GM19351 (cell line): ENCODE measurements around the gene NBR1.
"Not testable (repeated sequence)": the region's sequence is repeated elsewhere in the genome, so short reads cannot be mapped to it uniquely, and the experiment has no call there.

Experiments
- ATAC-seq: cut with Tn5 transposase; IDR thresholded peaks from one replicate; pipeline ENCODE4 v1.9.1; 2021; ENCODE audit warnings: mild to moderate bottlenecking, moderate library complexity; ENCODE audit not compliant: unreplicated experiment

NBR1 gene

DNA sequence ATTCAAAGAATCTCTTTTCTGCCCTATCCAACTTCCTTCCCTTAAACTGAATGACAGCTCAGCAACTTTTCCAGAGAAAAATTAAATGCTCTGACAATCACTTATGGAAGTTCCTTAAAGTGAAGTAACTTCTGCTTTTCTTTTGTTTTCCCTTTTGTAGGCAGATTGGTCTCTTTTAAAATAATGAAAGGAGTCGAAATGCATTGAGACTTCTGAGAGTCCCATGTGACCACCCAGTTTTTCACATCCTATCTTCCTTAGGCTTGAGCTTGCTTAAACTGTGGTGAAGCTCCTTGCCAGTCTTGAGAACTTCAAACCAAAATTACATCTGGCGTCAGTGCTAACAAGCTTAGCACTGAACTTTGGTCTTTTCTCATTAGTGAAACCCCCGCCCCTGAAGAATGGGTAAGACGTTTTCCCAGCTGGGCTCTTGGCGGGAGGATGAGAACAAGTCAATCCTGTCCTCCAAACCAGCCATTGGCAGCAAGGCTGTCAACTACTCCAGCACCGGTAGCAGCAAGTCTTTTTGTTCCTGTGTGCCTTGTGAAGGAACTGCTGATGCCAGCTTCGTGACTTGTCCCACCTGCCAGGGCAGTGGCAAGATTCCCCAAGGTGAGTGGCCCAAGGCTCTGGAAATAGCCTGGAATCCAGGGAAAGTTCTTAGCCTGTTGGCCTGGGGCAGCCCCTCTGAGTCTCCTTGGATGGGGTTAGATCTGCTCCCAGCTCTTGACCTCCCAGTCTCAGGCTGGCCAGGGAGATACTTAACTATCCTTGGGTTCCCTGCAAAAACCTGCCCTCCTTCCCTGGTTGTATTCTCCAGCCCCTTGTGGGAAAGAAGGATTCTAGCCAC, 41.9 kb downstream of the NBR1 start:
- no peak for ATAC-seq

DNA sequence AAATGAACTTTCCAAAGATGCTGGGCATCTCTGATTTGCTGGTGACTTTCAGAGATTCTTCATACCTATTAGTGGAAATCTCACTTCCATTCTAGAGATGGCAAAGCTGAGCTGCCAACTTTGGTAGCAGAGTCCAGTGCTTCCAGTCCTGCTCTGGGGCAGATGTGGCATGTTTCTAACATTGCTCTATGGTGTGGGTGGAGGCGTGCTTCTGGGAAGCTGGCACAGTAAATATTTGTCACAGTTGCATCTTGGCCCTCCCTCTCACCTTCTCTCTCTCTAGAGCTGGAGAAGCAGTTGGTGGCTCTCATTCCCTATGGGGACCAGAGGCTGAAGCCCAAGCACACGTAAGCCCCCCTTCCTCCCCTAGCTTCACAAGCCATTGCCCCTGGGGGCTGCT, 42.5 kb downstream of the NBR1 start:
- no peak for ATAC-seq

DNA sequence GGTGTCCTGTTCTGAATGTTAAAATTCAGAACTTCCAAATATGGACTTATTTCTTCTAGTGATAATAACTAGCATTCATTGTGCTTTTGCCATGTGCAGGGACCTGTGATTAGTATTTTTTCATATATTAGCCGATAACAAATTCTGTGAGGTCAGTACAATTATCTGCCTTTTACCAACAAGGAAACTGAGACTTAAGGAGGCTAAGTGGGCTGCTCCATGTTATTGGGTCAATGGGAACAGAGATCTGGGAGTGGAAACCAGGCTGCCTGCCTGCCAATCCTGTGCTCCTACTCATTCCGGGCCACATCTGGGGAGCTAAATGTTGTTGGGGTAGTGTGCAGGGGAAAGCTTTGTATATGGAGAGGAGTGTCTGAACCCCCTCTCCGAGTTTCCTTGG, 44.3 kb downstream of the NBR1 start:
- no peak for ATAC-seq

DNA sequence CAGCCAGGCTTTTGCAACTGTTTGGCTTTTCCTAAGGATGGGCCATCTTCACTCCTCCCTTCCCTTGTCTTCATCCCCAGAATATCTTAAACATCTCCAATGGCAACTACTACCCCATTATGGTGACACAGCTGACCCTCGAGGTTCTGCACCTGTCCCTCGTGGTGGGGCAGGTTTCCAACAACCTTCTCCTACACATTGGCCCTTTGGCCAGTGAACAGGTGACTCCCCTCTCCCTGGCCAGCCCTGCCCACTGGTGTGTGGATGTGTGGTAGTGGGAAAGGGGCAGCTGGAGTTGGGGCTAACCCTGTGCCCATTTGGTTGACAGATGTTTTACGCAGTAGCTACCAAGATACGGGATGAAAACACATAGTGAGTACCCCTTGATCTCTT, 45.4 kb downstream of the NBR1 start:
- no peak for ATAC-seq

DNA sequence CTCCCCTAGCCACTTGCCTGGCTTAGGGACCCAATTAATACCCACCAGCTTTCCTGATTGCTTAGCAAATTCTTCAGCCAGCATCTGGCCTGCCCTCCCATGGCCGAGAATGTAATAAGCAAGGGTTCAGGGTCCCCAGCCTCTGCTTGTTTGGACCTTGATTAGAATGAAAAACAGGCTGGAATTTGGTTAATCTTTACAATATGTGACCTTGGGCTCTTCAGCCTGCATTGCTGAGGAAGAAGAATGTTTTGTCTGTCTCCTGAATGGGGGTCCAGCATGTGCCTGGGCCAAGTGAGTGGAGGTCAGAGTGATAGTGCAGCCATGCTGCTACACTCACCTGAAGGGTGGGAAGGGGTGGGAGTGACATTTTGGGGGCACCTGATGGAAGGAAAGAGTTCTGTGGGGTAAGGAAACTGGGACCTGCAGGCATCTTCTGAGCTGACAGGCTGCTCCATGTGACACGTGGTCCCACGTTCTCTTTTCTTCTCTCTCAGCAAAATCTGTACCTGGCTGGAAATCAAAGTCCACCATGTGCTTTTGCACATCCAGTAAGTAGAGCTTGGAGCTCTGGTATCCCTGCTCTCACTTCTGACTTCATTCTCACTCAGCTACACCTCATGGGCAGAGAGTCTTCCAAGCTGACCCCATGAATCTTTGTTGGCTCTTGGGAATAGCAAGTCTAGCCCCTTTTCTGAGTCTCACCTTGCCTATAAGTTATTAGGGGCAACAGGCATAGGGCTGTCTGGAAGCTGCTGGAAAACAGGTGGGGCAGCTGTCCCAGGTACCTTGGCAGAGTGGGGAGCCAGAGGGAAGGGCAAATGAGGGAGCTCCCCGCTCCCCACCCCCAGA, 46.0 kb downstream of the NBR1 start:
- no peak for ATAC-seq

DNA sequence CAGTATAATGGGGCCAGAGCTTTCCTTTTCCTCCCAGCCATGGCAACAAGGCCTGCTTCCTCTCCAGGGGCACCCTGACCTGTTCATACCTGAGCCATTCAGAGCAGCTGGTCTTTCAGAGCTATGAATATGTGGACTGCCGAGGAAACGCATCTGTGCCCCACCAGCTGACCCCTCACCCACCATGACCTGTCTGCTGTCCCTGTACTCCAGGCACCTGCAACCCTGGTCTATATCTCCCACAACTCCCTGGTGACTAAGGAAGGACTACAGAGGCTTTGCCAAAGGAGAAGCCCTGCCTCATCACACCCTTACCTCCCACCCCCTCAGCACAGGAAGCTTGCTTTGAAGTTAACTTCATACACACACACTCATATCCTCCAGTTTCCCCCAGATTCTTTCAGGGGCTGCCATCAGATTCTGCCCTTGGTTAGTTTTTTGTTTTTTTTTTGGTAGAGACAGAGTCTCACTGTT, 46.6 kb downstream of the NBR1 start:
- no peak for ATAC-seq

DNA sequence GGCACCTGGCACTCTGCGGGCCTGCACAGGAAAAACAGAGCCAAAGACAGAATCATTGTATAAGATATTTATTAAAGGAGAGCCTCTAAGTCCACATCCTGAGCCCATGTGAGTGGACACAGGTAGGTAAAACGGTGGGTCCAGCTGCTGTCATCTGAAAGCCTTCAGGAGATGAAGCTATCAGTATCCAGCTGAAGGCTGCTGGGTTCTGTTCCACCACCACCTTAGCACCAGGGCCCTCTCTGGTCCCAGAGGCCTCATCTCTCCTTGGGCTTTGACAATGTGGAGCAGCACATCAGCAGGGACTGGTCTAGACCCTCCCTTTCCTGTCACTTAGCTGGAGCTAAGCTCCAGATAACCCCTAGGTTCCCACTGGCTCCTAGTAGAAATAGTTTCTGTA, 48.0 kb downstream of the NBR1 start:
- no peak for ATAC-seq

DNA sequence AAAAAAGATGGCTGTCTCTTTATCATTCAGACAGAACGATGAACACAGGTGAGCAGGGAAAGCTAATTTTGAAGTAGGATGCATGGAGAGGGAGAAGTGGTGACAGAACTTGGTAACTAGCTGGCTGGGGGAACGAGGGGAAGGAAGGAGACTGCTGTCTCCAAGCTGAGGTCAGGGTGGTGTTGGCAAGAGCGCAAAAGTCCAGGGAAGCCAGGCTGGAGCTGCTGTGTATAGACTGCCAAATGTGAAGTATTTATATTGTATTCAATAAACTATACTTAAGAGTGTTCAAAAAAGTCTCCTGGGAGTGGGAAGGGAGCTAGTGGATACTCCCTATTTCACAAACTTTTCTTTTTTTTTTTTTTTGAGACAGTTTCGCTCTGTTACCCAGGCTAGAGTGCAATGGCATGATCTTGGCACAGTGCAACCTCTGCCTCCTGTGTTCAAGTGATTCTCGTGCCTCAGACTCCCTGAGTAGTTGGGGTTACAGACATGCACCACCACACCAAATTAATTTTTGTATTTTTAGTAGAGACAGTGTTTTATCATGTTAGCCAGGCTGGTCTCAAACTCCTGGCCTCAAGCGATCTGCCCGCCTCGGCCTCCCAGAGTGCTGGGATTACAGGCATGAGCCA, 48.8 kb downstream of the NBR1 start:
- no peak for ATAC-seq

DNA sequence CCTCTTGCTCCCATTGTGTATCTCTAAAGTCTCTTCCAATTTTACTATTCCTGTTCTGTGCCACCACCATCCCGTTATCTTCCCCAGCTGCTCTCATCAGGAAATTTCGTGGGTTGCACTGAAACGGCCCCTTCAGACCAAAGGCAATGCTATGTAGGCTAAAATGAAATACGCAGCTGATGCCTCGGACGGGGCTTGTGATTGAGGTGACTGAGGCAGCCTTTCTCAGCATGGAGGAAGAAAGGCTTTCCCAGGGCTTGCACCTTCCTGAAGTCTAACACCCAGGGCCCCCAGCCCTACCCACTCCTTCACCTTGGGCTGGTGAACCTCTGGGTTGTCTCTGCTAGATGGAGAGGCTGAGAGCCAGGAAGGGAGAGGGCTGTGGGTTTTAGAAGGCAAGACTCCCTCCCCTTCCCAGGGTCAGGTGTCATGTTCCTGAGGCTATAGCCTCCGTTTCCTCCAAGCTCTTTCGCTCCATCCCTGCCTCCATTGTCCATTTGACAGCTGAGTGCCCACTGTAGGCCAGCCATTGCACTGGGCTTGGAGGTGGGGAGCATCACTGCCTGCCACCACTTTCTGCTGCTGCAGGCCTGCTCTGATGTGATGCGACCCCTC, 49.6 kb downstream of the NBR1 start:
- ATAC-seq, result no peak

DNA sequence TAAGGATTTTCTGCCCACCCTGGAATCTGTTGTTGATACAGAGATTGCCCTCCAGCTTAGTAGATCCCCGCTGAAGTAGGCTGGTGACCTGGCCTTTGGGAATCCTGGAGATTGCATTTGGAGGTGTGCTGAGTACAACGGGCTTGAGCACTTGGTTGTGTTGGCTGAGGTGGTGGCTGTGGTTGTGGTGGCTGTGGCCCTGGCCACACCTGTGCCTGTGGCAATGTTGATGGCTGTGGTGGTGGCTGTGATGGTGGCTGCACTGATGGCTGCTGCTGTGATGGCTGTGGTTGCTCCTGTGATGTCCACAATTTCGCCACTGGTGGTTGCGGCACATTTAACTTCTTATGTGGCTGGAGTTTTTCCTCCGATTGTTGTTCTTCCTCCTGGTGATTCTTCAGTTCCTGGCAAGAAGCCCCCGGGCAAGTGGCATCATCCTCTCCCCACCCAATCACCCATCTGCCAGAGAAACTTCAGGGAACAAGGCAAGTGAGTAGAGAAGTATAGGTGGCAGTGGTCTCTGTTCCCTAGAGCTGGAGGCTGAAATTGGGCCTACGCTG, 53.2 kb downstream of the NBR1 start:
- no peak for ATAC-seq

DNA sequence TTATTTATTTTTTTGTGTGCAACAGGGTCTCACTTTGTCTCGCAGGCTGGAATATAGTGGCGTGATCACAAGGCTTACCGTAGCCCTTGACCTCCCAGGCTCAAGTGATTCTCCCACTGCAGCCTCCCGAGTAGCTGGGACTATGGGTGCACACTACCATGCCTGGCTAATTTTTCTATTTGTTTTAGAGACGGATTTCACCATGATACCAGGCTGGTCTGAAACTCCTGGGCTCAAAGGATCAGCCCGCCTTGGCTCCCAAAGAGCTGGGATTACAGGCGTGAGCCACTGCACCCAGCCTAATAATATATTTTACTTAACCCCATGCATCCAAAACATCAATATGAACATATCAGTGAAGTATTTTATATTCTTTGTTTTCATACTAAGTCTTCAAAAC, 55.4 kb downstream of the NBR1 start:
- no peak for ATAC-seq

DNA sequence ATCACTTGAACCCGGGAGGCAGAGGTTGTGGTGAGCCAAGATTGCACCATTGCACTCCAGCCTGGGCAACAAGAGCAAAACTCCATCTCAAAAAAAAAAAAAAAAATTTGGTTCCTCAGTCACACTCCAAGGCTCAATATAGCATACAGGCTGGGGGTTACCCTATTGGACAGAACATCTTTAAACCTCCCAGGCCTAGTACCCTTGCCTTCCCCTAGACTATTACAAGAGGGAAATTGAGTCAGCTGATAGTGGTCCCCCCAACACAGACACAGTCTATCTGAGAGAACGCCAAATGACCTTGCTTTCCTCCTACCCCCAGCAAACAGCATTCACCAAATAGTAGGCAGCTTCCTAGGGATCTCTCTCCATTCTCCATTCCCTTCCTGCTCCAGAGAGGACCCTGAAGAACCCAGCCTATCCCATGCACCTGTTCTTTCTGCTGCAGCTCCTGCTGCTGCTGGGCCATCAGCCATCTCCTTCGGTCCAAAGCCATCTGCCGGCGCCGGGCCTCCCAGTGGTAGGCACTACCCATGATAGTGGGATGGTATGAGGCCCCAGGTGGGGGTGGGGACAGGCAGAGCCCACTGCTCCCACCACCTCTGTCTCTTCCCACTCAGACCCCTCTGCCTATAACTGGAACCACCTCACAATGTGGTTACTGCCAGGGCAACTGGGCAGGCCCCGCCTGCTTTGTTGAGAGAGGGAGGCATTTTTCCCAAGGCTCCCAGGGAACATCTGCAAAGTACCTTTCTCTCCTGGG, 57.2 kb downstream of the NBR1 start, which contains the start of gene CCDC200:
TSS of gene CCDC200 (minus strand) at position 604 of the 763 bp plus-strand sequence. CDS start at position 535, 69 bp downstream.
- not testable (repeated sequence) for ATAC-seq

DNA sequence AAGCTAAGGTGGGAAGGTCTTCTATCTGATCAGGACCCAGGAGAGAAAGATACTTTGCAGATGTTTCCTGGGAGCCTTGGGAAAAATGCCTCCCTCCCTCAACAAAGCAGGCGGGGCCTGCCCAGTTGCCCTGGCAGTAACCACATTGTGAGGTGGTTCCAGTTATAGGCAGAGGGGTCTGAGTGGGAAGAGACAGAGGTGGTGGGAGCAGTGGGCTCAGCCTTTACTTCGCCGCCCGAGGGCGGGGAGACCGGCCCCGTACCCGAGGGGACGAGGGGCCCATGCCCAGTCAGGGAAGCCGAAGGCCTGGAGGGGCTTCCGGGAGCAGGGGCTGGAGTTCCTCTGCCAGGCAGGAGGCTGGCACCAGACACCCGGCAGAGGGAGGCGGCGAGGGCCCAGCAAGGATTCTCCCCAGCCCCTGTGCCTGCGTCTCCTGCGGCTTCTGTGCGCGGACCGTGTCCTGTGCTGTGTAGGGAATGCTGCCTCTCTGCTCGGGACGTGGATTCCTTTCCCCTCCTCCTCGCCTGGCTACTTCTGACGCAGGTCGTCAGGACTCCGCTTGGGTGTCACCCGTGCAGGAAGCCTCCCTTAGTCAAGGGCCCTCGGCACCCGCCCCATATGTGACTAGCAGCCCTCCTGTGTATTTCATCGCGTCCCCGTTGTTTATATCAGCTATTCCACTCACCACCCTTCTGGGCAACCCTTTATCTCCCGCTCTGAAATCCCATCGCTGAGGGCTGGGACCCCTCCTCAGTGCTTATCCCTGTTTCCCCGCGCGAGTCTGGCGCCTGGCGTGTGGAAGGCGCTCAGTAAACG, 60.4 kb downstream of the NBR1 start:
- ATAC-seq, result not testable (repeated sequence)

DNA sequence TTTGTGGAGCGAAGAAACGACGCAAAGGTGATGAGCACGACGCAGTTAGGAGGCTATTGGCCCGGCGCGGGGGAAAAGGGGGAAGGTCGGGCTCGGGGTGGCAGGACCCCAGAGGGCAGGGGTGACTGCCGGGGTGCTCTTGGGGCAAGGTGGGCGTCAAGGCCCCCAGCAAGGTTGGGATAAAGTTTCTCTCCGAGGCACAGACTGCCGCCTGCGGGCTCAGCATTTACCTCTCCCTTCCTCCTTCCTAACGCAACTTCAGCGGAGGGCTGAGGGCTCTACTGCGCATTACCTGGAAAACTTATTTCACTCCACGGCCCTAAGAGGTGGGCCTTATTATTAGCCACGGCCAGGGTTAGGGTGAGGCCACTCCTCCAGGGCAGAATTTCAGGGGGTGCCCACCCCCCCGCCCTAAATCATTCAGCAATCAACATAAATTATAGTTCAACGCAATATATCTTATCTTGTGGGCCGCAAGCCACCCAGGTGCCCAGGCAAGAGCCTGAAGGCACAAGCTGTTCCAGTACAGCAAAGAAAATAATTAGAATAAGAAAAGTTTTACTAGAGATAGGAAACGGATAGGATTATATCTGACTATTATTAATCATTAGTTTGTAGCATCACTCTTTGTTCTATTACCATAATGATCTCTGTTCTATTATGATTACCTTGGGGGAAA, 61.1 kb downstream of the NBR1 start:
- ATAC-seq, result not testable (repeated sequence)

DNA sequence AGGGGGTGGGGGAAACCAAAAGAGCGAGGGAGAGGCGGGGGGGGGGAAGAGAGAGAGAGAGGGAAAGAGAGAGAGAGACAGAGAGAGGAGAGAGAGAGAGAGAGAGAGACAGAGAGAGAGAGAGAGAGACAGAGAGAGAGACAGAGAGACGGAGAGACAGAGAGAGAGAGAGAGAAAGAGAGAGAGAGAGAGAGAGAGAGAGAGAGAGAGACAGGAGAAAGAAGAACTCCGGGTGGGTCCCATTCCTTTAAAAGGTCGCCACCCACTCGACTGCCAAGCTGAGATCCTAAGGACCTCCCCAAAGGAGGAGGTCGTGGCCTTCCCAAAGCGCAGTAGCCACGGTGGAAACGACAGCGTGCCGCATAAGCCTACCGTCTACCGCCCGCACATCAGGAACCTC, 62.2 kb downstream of the NBR1 start:
- ATAC-seq, result not testable (repeated sequence)

DNA sequence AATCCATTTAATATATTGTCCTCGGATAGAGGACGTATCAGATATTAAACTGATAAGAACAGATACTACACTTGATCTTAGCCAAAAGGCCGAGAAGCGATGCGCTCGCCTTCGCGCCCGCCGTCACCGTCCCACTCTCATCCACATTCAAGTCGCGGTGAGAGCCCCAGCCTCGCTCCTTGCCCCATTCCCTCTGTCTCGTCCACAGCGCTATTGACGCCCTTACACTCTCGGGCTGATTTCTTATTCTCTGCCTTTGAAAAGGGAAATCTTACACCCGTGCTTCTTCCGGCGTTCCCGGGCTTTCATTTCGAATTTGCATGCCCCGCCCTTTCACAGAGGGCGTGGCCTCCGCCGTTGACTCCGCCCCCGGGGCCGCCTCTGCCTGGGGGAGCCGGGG, 62.9 kb downstream of the NBR1 start, which contains the start of gene RNU2-1:
TSS of gene RNU2-1 (minus strand) at position 101 of the 400 bp plus-strand sequence.
- not testable (repeated sequence) for ATAC-seq

DNA sequence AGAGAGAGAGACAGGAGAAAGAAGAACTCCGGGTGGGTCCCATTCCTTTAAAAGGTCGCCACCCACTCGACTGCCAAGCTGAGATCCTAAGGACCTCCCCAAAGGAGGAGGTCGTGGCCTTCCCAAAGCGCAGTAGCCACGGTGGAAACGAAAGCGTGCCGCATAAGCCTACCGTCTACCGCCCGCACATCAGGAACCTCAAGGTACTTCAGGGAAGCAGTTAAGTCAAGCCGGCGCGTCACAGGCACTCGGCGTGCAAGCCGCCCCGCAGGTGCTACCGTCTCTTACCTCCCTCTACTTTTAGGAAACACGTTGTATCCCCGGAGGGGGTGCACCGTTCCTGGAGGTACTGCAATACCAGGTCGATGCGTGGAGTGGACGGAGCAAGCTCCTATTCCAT, 68.6 kb downstream of the NBR1 start:
- ATAC-seq, result not testable (repeated sequence)
